B cell (primary cell): ENCODE data around the gene NNT.

Experiments
- CTCF ChIP-seq: fragments of 200-600 bp; IDR thresholded peaks from one replicate; pipeline ENCODE4 v1.8.0; 2022; ENCODE audit warnings: antibody characterized with exemption, mild to moderate bottlenecking
- EZH2 ChIP-seq: IDR thresholded peaks from 2 replicates; pipeline ENCODE4 v1.6.1; 2012; ENCODE audit warnings: borderline replicate concordance, low read depth, mild to moderate bottlenecking, moderate library complexity, low read length; ENCODE audit not compliant: insufficient read depth, poor library complexity, severe bottlenecking

- no peak for TF ChIP-seq EZH2
- no peak for TF ChIP-seq CTCF
Observed at GRCh38 chr5:43592363-43592762, 10.6 kb upstream of the NNT start.
